ENCODE results near the gene SPP1. TPM values are rescaled to one million over a fixed set of nuclear protein-coding genes. Genes with fewer than 3 reads are reported as not detected.
"Not testable (repeated sequence)": the region's sequence is repeated elsewhere in the genome, so short reads cannot be mapped to it uniquely, and the experiment has no call there.

SPP1 gene
- total RNA-seq, 1 donor from 2014 or later = 14.2 TPM

DNA sequence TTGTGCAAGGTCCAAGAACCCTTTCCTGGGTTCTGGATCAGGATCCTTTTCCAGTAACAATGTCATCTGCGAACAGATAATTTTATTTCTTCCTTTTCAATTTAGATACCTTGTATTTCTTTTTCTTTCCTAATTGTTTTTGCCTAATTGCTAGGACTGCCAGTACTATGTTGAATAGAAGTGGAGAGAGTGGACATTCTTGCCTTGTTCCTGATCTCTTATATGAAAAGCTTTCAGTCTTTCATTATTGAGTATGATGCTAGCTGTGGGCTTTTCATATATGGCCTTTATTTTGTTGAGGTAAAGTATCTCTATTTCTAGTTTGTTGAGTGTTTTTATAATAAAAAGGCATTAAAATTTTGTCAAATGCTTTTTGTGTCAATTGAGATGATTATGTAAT is 42.2 kb upstream of the SPP1 start:
- H3K27ac Mint-ChIP-seq (ENCODE audit: unreplicated experiment) = no peak overlapping the region
- H3K27me3 Mint-ChIP-seq (ENCODE audit: low read depth) = no peaks in the 10 kb centered on the region
- H3K9me3 Mint-ChIP-seq = peaks cover 14% of the 10 kb centered on the region
- H3K4me3 Mint-ChIP-seq = no peak overlapping the region
- TF ChIP-seq, protein P1, sequence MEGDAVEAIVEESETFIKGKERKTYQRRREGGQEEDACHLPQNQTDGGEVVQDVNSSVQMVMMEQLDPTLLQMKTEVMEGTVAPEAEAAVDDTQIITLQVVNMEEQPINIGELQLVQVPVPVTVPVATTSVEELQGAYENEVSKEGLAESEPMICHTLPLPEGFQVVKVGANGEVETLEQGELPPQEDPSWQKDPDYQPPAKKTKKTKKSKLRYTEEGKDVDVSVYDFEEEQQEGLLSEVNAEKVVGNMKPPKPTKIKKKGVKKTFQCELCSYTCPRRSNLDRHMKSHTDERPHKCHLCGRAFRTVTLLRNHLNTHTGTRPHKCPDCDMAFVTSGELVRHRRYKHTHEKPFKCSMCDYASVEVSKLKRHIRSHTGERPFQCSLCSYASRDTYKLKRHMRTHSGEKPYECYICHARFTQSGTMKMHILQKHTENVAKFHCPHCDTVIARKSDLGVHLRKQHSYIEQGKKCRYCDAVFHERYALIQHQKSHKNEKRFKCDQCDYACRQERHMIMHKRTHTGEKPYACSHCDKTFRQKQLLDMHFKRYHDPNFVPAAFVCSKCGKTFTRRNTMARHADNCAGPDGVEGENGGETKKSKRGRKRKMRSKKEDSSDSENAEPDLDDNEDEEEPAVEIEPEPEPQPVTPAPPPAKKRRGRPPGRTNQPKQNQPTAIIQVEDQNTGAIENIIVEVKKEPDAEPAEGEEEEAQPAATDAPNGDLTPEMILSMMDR (conservative IDR thresholded peaks at IDR 0.05) = no peak
- H3K36me3 Mint-ChIP-seq (ENCODE audit: low read depth) = peaks cover 3% of the 10 kb centered on the region
- no peak for DNase-seq (ENCODE audit: low read depth, low spot score)
- H3K4me1 Mint-ChIP-seq = no peaks in the 10 kb centered on the region

DNA sequence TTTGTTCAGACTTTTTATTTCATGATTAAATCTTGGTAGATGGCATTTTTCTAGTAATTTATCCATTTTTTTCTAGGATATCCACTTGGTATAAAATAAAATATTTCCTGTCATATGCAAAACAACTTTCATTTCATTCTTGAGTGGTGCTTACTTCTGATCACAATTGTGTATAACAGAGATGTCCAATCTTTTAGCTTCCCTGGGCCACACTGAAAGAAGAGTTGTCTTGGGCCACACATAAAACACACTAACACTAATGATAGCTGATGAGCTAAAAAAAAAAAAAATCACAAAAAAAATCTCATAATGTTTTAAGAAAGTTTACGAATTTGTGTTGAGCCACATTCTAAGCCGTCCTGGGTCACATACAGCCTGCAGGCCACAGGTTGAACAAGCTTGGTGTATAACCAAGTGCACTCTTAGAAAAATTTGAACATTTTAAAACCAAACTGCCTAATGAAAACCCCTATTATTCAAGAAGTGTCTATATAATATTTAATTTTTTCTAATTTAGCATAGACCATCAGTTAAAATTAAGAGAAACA is 41.3 kb upstream of the SPP1 start:
- no peak for DNase-seq (ENCODE audit: low read depth, low spot score)
- H3K27me3 Mint-ChIP-seq (ENCODE audit: low read depth) = no peaks in the 10 kb centered on the region
- H3K4me1 Mint-ChIP-seq = peaks cover under 1% of the 10 kb centered on the region
- H3K9me3 Mint-ChIP-seq = peaks cover 14% of the 10 kb centered on the region
- no peak overlapping the region for H3K4me3 Mint-ChIP-seq
- TF ChIP-seq, protein P1 (conservative IDR thresholded peaks at IDR 0.05) = no peak
- H3K27ac Mint-ChIP-seq (ENCODE audit: unreplicated experiment) = no peak overlapping the region
- peaks cover 3% of the 10 kb centered on the region for H3K36me3 Mint-ChIP-seq (ENCODE audit: low read depth)

DNA sequence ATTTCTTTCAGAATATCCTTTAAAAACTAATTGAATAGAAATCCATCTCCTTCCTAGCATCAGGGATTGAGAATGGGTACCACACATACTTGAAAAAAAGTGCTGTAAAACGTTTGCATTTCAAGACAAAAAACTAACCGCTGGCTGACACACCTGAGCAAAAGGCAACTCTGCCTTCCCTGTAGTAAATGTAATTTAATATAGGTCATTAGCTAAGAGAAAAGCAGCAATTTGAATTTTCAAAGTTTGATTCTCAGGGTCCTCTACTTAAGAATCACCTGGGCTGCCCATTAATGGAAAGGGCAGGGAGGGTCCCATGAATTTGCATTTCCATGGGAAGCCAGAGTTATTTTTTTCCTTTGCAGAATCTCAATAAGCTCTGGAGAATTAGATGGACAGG is 40.5 kb upstream of the SPP1 start:
- H3K4me1 Mint-ChIP-seq = peaks cover 8% of the 10 kb centered on the region
- no peak overlapping the region for H3K27ac Mint-ChIP-seq (ENCODE audit: unreplicated experiment)
- H3K27me3 Mint-ChIP-seq (ENCODE audit: low read depth) = no peaks in the 10 kb centered on the region
- no peak overlapping the region for H3K4me3 Mint-ChIP-seq
- TF ChIP-seq, protein P1 (conservative IDR thresholded peaks at IDR 0.05) = no peak
- H3K36me3 Mint-ChIP-seq (ENCODE audit: low read depth) = peaks cover 3% of the 10 kb centered on the region
- no peak for DNase-seq (ENCODE audit: low read depth, low spot score)
- peaks cover 14% of the 10 kb centered on the region for H3K9me3 Mint-ChIP-seq

DNA sequence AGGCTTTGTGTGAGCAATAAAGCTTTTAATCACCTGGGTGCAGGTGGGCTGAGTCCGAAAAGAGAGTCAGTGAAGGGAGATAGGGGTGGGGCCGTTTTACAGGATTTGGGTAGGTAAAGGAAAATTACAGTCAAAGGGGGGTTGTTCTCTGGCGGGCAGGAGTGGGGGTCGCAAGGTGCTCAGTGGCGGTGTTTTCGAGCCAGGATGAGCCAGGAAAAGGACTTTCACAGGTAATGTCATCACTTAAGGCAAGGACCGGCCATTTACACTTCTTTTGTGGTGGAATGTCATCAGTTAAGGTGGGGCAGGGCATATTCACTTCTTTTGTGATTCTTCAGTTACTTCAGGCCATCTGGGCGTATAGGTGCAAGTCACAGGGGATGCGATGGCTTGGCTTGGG is 39.6 kb upstream of the SPP1 start:
- H3K27ac Mint-ChIP-seq (ENCODE audit: unreplicated experiment); H3K36me3 Mint-ChIP-seq (ENCODE audit: low read depth); H3K27me3 Mint-ChIP-seq (ENCODE audit: low read depth); H3K4me3 Mint-ChIP-seq; DNase-seq (ENCODE audit: low read depth, low spot score): not testable (repeated sequence)
- Mint-ChIP-seq H3K4me1 (peaks cover 13% of the 10 kb centered on the region), H3K9me3 (peaks cover 10% of the 10 kb centered on the region)

DNA sequence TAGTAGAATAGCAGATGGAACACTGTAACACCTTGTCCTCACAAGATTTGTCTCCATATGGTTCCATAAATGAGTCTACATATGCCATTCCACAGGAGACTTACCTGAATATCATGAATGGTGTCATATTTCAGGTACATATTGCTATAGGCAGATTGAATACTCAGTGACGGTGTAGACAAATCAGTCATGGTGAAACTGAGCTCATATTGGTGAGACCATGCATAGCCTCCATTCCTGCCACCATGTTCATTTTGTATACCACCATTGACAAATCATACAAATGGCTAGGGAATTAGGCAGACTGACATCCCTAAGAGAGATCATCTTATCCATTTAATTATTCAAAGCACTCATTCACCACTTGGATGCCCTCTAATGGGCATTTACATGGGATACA is 38.0 kb upstream of the SPP1 start:
- no peak overlapping the region for H3K4me3 Mint-ChIP-seq

DNA sequence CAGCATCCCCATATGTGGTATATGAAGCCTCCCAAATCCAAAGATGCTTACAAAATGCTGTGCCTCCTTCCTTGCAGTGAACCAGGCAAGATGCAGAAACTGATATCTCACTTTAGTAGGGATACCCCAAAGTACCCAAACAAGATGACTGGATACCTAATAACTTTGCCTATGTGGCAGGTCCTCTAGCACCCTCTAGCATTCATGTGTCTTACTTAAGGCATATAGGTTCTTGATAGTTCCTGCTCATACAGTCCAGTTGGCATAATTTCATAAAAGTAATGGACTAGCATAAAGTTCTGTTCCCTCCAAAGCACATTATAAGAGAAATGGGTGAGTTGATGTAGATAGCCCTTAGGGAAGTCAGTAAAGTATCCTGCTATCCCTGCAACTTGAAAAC is 36.8 kb upstream of the SPP1 start:
- Mint-ChIP-seq H3K4me1 (peaks cover 20% of the 10 kb centered on the region), H3K4me3 (no peak overlapping the region), H3K9me3 (peaks cover 3% of the 10 kb centered on the region), H3K27ac (ENCODE audit: unreplicated experiment) (no peak overlapping the region), H3K36me3 (ENCODE audit: low read depth) (no peaks in the 10 kb centered on the region), H3K27me3 (ENCODE audit: low read depth) (no peaks in the 10 kb centered on the region)
- no peak for DNase-seq (ENCODE audit: low read depth, low spot score)
- TF ChIP-seq, protein P1 (conservative IDR thresholded peaks at IDR 0.05) = no peak

More for the DNA sequence above, 38.0 kb upstream of the SPP1 start:
- Mint-ChIP-seq H3K36me3 (ENCODE audit: low read depth) (no peaks in the 10 kb centered on the region), H3K9me3 (peaks cover 3% of the 10 kb centered on the region), H3K4me1 (peaks cover 20% of the 10 kb centered on the region), H3K27me3 (ENCODE audit: low read depth) (no peaks in the 10 kb centered on the region), H3K27ac (ENCODE audit: unreplicated experiment) (no peak overlapping the region)
- TF ChIP-seq, protein P1 (conservative IDR thresholded peaks at IDR 0.05) = no peak
- DNase-seq (ENCODE audit: low read depth, low spot score) = no peak

Measured in neural crest cell (in vitro differentiated cells).